ENCODE data around the gene PTCH2.

GRCh38 chr1:44790968-44791801, 51.9 kb downstream of the PTCH2 start:
- no peak for TF ChIP-seq CTCF (IDR thresholded peaks at IDR 0.05)
- TF ChIP-seq POLR2A (IDR thresholded peaks at IDR 0.05) = no peak
